GM18505 (cell line): Measurements from ENCODE around the gene SEC14L3.

Experiments used
- ATAC-seq: cut with Tn5 transposase; IDR thresholded peaks from one replicate; pipeline ENCODE4 v1.9.1; 2021; ENCODE audit not compliant: unreplicated experiment
- POLR2A ChIP-seq: IDR thresholded peaks from 4 replicates; pipeline ENCODE4 v1.6.1; 2011; ENCODE audit warnings: borderline replicate concordance; ENCODE audit not compliant: insufficient read depth, insufficient read length; ENCODE audit errors: extremely low read depth

Gene SEC14L3

GRCh38 chr22:30471616-30472318, at the start of gene SEC14L3:
Gene SEC14L3, minus strand, starts transcription at chr22:30472017. Its CDS starts 59 bp downstream, at chr22:30471958.
- no peak for TF ChIP-seq POLR2A
- ATAC-seq: no peak

DNA sequence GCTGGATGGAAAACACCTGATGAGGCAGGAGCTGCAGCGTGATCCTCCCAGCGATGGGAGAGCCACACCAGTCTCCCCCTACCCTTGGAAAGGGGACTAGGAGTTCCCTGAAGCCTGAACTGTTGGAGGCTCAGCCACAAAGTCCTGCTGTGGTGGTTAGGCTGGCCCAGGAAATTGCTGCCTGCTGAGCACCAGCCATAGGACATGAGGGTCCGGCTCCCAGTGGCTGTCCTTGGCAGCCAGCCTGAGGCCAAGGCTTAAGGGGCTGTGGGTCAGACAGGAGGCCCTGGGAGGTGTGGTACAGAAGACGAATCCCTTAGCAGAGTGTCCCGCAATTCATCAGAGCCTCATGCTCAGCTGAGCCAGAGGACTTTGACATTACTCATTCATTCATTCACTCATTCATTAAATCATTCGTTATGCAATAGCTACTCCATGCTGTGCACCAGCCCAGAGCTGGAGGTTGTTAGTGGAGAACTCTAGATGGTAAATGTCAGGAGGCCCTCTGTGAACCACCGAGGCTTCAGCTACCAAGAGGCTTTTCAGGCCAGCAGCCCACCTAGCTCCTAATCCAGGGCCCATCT, 48.1 kb upstream of the SEC14L3 start:
- TF ChIP-seq POLR2A: no peak
- ATAC-seq: no peak

GRCh38 chr22:30516731-30517130, 44.9 kb upstream of the SEC14L3 start:
- TF ChIP-seq POLR2A: no peak
- no peak for ATAC-seq

DNA sequence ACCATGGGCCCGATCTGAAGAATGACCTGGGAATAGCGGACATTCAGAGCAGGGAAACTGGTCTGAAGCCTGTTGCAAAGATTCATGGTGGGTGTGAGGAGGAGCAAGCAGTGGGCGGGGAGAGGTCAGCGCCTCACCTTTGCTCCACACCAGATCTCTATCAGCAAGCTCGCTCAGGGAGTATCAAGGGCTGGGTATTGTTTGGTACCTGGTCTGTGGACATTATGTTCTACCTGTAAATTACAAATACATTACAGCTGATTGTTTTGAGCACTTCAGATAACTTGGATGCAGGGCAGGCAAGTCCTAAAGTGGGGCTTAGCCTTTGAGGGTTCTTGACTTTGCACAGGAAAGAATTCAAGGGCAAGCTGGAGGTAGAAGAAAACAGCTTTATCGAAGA, 44.5 kb upstream of the SEC14L3 start:
- ATAC-seq: no peak
- no peak for TF ChIP-seq POLR2A

GRCh38 chr22:30514252-30514651, 42.4 kb upstream of the SEC14L3 start:
- no peak for ATAC-seq

DNA sequence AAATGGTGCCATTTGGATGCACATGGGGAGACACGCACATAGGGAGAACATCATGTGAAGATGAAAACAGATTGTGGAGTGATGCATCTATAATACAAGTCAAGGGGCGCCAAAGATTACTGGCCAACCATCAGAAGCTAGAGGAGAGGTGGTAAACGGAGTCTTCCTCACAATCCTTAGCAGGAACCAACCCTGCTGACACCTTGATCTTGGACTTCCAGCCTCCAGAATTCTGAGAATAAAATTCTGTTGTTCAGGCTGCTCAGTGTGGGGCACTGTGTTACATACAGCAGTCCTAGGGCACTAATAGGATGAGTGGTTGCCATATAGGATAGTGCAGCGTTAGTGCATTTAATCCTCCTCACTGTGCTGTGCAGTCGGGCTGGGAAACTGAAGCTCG, 41.6 kb upstream of the SEC14L3 start:
- no peak for ATAC-seq
- no peak for TF ChIP-seq POLR2A

More at GRCh38 chr22:30514252-30514651, 42.4 kb upstream of the SEC14L3 start:
- TF ChIP-seq POLR2A: no peak

DNA sequence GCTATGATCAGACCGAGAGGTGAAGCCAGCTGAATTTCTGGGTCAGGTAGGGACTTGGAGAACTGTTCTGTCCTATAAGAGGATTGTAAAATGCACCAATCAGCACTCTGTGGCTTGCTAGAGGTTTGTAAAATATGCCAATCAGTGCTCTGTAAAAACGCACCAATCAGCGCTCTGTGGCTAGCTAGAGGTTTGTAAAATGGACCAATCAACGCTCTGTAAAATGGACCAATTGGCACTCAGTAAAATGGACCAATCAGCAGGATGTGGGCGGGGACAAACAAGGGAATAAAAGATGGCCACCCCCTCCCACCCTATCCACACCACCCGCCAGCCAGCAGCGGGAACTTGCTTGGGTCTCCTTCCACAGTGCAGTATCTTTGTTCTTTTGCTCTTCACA, 40.1 kb upstream of the SEC14L3 start:
- no peak for TF ChIP-seq POLR2A
- ATAC-seq: no peak

DNA sequence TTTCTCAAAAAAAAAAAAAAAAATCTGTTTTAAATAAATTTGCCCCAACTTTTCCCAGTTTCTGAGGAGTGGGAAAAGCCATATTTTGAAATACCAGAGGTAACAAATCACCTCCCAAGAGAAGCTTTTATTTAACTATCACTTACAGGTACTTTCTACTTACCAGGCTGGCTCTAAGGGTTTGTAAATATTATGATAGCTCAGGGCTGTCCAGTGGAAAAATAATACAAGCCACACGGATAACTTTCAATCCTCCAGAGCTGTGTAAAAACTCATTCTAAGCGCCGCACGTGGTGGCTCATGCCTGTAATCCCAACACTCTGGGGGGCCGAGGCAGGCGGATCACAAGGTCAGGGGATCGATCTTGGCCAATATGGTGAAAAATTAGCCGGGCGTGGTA, 39.3 kb upstream of the SEC14L3 start:
- no peak for TF ChIP-seq POLR2A
- ATAC-seq: no peak

- no peak for ATAC-seq
Observed at GRCh38 chr22:30508216-30508615, 36.4 kb upstream of the SEC14L3 start.

GRCh38 chr22:30507670-30508069, 35.9 kb upstream of the SEC14L3 start:
- no peak for ATAC-seq
- TF ChIP-seq POLR2A: no peak

More at GRCh38 chr22:30508216-30508615, 36.4 kb upstream of the SEC14L3 start:
- no peak for TF ChIP-seq POLR2A

DNA sequence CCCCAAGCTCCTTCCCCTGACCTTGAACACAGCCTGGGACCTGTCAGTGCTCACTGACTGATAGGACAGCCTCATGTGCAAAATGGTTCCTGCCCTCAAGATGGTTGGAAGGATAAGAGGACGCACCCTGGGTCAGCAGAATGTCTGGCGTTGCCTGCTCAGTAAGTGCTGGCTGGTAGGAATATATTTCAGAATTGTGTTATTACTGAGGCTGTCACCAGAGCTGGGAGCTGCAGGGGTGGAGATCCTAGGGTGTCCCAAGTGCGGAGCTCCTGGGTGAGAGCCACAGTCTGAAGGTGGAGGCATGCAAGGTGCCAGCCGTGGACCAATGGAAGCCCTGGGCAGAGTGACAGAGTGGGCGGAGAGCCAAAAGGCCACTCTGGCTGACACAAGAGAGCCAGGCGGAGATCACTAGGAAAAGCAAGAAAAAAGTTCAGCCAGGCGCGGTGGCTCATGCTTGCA, 34.7 kb upstream of the SEC14L3 start:
- ATAC-seq: no peak
- TF ChIP-seq POLR2A: no peak

DNA sequence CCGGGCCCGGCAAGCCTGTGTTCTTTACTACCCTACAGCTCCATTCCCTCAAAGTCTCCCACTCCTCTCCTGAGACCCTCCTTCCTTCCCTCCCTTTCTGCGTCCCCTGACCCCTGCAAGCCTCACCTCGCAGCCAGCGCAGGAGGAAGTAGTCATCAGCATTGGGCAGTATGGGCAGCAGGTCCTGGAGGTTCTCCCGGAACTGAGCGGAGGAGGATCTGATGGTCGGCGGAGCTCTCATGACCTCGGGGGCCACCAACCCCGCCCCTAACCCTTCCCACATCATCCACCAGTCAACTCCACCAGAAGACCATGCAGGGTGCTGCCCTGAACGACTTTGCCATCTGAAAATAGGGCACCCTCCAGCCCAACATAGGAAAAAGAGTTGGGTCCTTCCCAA, 31.7 kb upstream of the SEC14L3 start:
- TF ChIP-seq POLR2A: no peak
- ATAC-seq: no peak

- ATAC-seq: no peak
Observed at GRCh38 chr22:30502911-30503310, 31.1 kb upstream of the SEC14L3 start.

DNA sequence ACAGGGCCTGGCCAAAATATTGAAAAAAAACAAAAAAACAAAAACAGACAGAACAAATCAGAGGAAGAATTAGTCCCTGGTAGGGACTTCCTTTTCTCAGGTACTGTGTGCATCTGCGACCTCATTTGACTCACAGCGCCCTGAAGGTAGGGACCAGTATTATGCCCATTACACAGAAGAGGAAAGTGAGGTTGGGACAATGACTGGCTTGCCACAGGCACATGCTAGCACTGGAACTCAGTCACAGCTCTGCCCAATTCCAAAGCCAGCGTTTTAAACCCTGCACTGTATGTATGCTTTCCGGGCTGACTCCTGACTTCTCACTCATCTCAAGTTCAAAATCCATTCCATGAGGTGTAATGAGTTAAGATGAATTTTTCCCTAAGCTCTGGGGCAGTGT, 30.3 kb upstream of the SEC14L3 start:
- ATAC-seq: no peak
- TF ChIP-seq POLR2A: no peak

More at GRCh38 chr22:30502911-30503310, 31.1 kb upstream of the SEC14L3 start:
- no peak for TF ChIP-seq POLR2A
